ENCODE measurements around the gene ETS2.
"Not testable (repeated sequence)": the region's sequence is repeated elsewhere in the genome, so short reads cannot be mapped to it uniquely, and the experiment has no call there.

The ETS2 gene

DNA sequence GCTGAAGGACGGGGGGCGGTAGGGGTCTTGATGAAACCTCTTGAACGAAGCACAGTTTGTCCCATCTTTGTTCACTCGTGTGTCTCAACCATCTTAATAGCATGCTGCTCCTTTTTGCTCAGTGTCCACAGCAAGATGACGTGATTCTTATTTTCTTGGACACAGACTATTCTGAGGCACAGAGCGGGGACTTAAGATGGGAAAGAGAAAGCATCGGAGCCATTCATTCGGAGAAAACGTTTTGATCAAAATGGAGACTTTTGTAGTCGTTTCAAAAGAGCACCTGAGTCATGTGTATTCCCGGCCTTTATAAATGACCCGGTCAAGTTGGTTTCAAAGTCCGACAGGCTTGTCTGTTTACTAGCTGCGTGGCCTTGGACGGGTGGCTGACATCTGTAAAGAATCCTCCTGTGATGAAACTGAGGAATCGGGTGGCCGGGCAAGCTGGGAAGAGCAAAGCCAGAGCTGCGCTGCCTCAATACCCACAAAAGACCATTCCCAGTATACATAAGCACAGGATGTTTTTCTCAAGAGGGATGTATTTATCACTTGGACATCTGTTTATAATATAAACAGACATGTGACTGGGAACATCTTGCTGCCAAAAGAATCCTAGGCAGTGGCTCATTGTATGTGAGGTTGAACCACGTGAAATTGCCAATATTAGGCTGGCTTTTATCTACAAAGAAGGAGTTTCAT lies 18.5 kb downstream of the ETS2 start:
- no peak overlapping the region for H3K4me3 ChIP-seq (ENCODE audit: low read length)
- TF ChIP-seq EZH2 (optimal IDR thresholded peaks at IDR 0.05; ENCODE audit: low read depth, low read length), result no peak
- TF ChIP-seq EZH2phosphoT487 (IDR thresholded peaks at IDR 0.05; ENCODE audit: low read length), result no peak
- TF ChIP-seq, protein P1, sequence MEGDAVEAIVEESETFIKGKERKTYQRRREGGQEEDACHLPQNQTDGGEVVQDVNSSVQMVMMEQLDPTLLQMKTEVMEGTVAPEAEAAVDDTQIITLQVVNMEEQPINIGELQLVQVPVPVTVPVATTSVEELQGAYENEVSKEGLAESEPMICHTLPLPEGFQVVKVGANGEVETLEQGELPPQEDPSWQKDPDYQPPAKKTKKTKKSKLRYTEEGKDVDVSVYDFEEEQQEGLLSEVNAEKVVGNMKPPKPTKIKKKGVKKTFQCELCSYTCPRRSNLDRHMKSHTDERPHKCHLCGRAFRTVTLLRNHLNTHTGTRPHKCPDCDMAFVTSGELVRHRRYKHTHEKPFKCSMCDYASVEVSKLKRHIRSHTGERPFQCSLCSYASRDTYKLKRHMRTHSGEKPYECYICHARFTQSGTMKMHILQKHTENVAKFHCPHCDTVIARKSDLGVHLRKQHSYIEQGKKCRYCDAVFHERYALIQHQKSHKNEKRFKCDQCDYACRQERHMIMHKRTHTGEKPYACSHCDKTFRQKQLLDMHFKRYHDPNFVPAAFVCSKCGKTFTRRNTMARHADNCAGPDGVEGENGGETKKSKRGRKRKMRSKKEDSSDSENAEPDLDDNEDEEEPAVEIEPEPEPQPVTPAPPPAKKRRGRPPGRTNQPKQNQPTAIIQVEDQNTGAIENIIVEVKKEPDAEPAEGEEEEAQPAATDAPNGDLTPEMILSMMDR (IDR thresholded peaks at IDR 0.05; ENCODE audit: low read length), result no peak
- H3K9me3 ChIP-seq (replicated peaks; ENCODE audit: insufficient read depth, low read length), result no peaks in the 10 kb centered on the region
- no peak for DNase-seq
- H3K9me2 ChIP-seq (replicated peaks; ENCODE audit: insufficient read depth, low read length), result no peaks in the 10 kb centered on the region
- H3K9ac ChIP-seq (ENCODE audit: low read length), result no peak overlapping the region
- H3K27ac ChIP-seq (ENCODE audit: low read length), result no peak overlapping the region
- H3K36me3 ChIP-seq (replicated peaks; ENCODE audit: insufficient read depth, low read length), result no peaks in the 10 kb centered on the region
- H3K27me3 ChIP-seq (replicated peaks; ENCODE audit: insufficient read depth, low read length), result no peaks in the 10 kb centered on the region
- H3K79me2 ChIP-seq (ENCODE audit: low read length), result no peaks in the 10 kb centered on the region
- H3F3A ChIP-seq (ENCODE audit: insufficient read depth, low read length), result no peaks in the 10 kb centered on the region
- H3K4me1 ChIP-seq (ENCODE audit: low read length), result no peaks in the 10 kb centered on the region
- H4K20me1 ChIP-seq (ENCODE audit: insufficient read depth, low read length), result no peaks in the 10 kb centered on the region
- H2AFZ ChIP-seq (ENCODE audit: low read length), result no peak overlapping the region
- no peak overlapping the region for H3K4me2 ChIP-seq (ENCODE audit: low read depth, low read length)

DNA sequence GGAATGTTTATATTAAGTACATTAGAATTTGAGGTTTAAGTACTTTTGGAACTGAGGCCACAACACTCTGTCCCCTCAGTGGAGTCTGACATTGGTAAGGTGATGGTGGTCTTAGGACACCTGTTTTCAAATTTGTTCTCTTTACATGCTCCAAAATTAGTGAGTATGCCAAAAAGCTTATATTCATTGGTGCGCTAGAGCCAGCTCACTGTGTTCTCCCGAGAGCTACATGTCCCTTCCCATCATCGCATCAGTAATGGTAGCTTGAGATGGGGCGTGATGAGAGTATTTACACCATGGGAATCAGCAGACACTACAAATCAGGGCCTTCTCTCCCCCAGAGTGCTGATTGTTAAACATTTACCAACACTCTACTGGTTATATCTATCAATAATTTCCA lies 19.5 kb downstream of the ETS2 start:
- Histone ChIP-seq H3K27ac (ENCODE audit: low read length) (no peak overlapping the region), H3F3A (ENCODE audit: insufficient read depth, low read length) (no peaks in the 10 kb centered on the region), H3K4me2 (ENCODE audit: low read depth, low read length) (no peak overlapping the region), H3K27me3 (replicated peaks; ENCODE audit: insufficient read depth, low read length) (no peaks in the 10 kb centered on the region), H3K36me3 (replicated peaks; ENCODE audit: insufficient read depth, low read length) (no peaks in the 10 kb centered on the region), H4K20me1 (ENCODE audit: insufficient read depth, low read length) (no peaks in the 10 kb centered on the region), H3K9me3 (replicated peaks; ENCODE audit: insufficient read depth, low read length) (no peaks in the 10 kb centered on the region), H2AFZ (ENCODE audit: low read length) (no peak overlapping the region), H3K79me2 (ENCODE audit: low read length) (no peaks in the 10 kb centered on the region), H3K9ac (ENCODE audit: low read length) (no peak overlapping the region), H3K4me3 (ENCODE audit: low read length) (no peak overlapping the region), H3K9me2 (replicated peaks; ENCODE audit: insufficient read depth, low read length) (no peaks in the 10 kb centered on the region), H3K4me1 (ENCODE audit: low read length) (no peaks in the 10 kb centered on the region)
- DNase-seq, result no peak
- TF ChIP-seq, protein P1 (IDR thresholded peaks at IDR 0.05; ENCODE audit: low read length), result no peak
- TF ChIP-seq EZH2phosphoT487 (IDR thresholded peaks at IDR 0.05; ENCODE audit: low read length), result no peak
- TF ChIP-seq EZH2 (optimal IDR thresholded peaks at IDR 0.05; ENCODE audit: low read depth, low read length), result no peak

DNA sequence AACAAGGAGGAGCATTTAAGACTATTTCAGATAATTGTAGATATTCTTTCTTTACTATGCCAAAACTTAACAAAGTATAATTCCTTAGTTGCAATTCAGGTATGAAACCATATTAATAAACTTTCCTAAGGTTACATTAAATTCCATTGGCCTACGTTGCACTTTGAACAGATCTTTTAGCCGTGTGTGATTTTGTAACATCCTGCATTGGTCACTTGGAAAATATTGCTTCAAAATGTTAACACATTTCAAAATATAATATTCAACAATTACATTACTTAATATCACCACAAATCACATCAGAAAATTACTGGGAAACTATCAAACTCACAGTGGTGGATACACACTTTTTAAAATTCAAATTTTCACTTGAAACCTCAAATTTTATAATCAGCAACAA lies 20.2 kb downstream of the ETS2 start:
- Histone ChIP-seq H3K4me3 (ENCODE audit: low read length) (no peak overlapping the region), H2AFZ (ENCODE audit: low read length) (no peak overlapping the region), H3K9me3 (replicated peaks; ENCODE audit: insufficient read depth, low read length) (no peaks in the 10 kb centered on the region), H3K36me3 (replicated peaks; ENCODE audit: insufficient read depth, low read length) (no peaks in the 10 kb centered on the region), H3K9me2 (replicated peaks; ENCODE audit: insufficient read depth, low read length) (no peaks in the 10 kb centered on the region), H4K20me1 (ENCODE audit: insufficient read depth, low read length) (no peaks in the 10 kb centered on the region), H3F3A (ENCODE audit: insufficient read depth, low read length) (no peaks in the 10 kb centered on the region), H3K4me2 (ENCODE audit: low read depth, low read length) (no peak overlapping the region), H3K27me3 (replicated peaks; ENCODE audit: insufficient read depth, low read length) (no peaks in the 10 kb centered on the region), H3K4me1 (ENCODE audit: low read length) (no peaks in the 10 kb centered on the region), H3K27ac (ENCODE audit: low read length) (no peak overlapping the region), H3K9ac (ENCODE audit: low read length) (no peak overlapping the region), H3K79me2 (ENCODE audit: low read length) (no peaks in the 10 kb centered on the region)
- DNase-seq, result no peak
- TF ChIP-seq EZH2 (optimal IDR thresholded peaks at IDR 0.05; ENCODE audit: low read depth, low read length) (no peak), EZH2phosphoT487 (IDR thresholded peaks at IDR 0.05; ENCODE audit: low read length) (no peak)
- TF ChIP-seq, protein P1 (IDR thresholded peaks at IDR 0.05; ENCODE audit: low read length), result no peak

DNA sequence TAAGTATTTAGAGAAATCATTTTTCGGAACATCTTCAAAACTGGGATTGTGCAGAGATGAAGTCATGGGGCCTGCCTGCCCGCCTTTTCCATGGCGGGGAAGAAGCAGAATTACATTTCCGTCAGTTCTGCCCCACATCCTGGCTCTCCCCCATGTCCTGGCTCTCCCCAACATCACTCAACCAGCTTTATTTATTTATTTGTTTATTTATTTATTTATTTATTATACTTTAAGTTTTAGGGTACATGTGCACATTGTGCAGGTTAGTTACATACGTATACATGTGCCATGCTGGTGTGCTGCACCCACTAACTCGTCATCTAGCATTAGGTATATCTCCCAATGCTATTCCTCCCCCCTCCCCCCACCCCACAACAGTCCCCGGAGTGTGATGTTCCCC lies 22.4 kb downstream of the ETS2 start:
- not testable (repeated sequence) for H3K9me3 ChIP-seq (replicated peaks; ENCODE audit: insufficient read depth, low read length); H4K20me1 ChIP-seq (ENCODE audit: insufficient read depth, low read length); H3K4me2 ChIP-seq (ENCODE audit: low read depth, low read length); H3K36me3 ChIP-seq (replicated peaks; ENCODE audit: insufficient read depth, low read length); H2AFZ ChIP-seq (ENCODE audit: low read length); H3K79me2 ChIP-seq (ENCODE audit: low read length); H3K4me1 ChIP-seq (ENCODE audit: low read length); H3K4me3 ChIP-seq (ENCODE audit: low read length); DNase-seq; H3K9me2 ChIP-seq (replicated peaks; ENCODE audit: insufficient read depth, low read length); H3K27ac ChIP-seq (ENCODE audit: low read length); H3K9ac ChIP-seq (ENCODE audit: low read length); H3F3A ChIP-seq (ENCODE audit: insufficient read depth, low read length); H3K27me3 ChIP-seq (replicated peaks; ENCODE audit: insufficient read depth, low read length)
